A673 (cell line): ENCODE data around the gene CFP.

Source experiments
- CTCF ChIP-seq: fragments of 300-800, 200-600 bp; sonication (generic); conservative IDR thresholded peaks from 2 replicates; pipeline ENCODE4 v1.5.1; 2017; ENCODE audit warnings: low read depth, mild to moderate bottlenecking, antibody characterized with exemption, low read length, moderate library complexity, mixed read lengths
- EZH2 ChIP-seq: fragments of 200-600 bp; sonication (generic); IDR thresholded peaks from 2 replicates; pipeline ENCODE4 v1.6.1; 2017; ENCODE audit warnings: borderline replicate concordance, low read depth, mild to moderate bottlenecking, mixed read lengths, antibody characterized with exemption, low read length; ENCODE audit not compliant: poor library complexity, severe bottlenecking

DNA sequence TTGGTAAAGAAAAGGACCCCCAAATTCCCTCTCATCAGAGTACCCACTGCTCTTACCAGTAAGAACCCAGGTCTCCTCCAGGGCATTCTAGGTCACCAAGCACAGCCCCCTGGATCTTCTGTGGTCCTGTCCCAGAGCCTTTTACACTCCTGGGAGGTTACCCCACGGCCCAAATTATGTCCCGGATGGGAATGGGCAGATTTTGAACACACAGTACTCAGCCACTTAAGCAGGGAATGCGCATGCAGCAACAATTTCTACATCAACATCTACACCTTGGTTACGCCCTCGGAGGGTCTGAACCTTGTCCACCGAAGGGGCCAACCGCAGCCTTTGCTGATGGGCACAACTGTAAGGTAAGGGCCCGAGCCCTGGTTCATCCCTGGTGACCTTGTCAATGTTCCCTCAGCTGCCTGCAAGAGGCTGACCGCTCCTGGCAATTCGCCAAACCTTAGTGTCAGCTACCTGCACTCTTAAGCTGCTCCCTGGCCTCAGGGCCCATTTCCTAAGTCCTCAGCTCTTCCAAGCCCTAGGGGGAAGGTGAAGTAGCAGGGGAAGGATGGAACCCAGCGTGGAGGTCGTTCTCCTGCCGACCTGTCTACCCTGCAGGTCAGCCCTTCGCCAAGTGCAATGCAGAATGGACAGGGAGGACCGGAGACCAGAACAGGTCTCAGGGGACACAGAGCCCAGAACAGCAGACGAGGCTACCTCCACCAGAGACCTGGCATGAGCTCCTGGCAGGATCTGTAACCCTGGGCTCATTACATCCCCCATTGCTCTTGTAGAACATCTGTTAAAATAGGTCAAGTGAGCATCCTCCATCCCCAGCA, 41.6 kb downstream of the CFP start:
- TF ChIP-seq CTCF (no peak), EZH2 (no peak)
